ENCODE measurements around the gene ZNF658. TPM values are rescaled to one million over a fixed set of nuclear protein-coding genes. Genes with fewer than 3 reads are reported as not detected.
"Not testable (repeated sequence)": the region's sequence is repeated elsewhere in the genome, so short reads cannot be mapped to it uniquely, and the experiment has no call there.

ZNF658 gene
- total and polyA plus RNA-seq, 10 donors = 1.3 to 7.4 (median 5.3) TPM

DNA sequence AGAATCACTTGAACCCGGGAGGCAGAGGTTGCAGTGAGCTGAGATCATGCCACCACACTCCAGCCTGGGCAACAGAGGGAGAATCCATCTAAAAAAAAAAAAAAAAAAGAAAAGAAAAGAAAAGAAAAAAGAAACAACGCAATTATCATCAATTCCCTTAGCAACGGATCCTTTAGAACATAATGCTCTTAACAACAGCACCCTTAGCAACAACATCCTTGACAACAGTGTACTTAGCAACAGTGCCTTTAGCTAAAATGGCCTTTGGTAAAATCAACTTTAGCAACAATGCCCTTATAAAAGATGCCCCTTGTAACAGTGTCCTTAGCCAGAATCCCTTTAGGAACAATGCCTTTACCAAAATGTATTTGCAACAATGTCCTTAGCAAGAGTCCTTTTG, 37.1 kb downstream of the ZNF658 start:
- H3K27ac ChIP-seq; H3K9me3 ChIP-seq; H3K36me3 ChIP-seq; intact Hi-C loops (cut with DNase I; ENCODE audit: low total_unique reads); H3K27me3 ChIP-seq (replicated peaks in 1 of 7); H3K4me1 ChIP-seq; H3K4me3 ChIP-seq; DNase-seq: not testable (repeated sequence)
- 81 to 95% (median 83%) methylated on average over 2 to 3 of the region's 3 CpGs; no CpG with 5 or more reads in 2 of the 5 donors for WGBS, 5 donors

DNA sequence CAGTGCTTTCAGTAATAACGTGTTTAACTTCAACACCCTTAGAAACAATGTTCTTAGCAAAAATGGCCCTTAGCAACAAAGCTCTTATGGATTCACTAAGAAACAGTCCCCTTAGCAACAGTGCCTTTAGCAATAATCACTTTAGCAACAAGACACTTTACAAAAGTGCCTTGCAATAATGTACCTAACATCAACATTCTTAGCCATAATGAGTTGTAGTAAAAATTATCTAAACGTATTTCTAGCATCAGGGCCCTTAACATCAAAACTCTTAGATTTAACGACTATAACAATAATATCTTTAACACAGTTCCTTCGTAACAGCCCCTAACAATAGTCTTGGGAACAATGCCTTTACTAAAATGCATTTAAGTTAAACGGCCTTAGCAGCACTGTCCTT, 37.8 kb downstream of the ZNF658 start:
- 78 to 88% (median 81%) methylated on average over 4 to 5 of the region's 5 CpGs for WGBS, 5 donors

DNA sequence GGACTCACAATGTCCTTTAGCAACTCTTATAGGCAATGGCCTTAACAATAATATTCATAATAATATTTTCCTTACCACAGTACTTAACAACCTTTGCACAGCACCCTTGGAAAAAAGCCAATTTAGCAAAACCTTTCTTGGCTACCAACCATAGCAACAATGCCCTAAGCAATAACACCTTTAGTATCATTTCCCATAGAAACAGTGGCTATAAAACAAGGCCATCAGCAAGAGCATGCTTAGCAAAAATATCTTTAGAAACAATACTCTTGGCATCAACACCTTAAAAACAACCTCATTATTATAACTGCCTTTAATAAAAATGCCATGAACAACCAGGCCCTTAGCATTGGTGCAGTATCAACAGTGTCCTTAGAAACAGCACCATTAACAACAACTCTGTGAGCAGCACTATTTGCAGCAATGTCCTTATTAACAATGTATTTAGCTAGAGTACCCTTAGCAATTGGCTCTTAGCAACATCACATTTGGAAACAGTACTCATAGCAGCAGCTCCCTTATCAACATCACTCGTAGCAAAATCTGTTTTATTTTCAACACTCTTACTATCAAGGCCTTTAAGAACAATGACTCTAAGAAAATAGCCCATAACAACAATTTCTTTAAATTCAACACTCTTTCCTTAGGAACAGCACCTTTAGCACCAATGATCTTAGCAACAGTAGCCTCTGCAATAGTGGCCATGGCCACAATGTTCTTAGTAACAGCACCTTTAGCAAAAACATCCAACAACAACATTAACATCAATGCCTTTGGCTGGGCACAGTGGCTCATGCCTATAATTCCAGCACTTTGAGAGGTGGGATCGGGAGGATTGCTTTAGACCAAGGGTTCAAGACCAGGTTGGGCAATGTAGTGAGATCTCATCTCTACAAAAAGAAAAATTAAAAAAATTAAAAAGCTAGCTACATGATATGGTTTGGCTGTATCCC, 39.6 kb downstream of the ZNF658 start:
- H3K27ac ChIP-seq; H3K9me3 ChIP-seq; H3K36me3 ChIP-seq; H3K4me1 ChIP-seq; intact Hi-C loops (cut with DNase I; ENCODE audit: low total_unique reads); DNase-seq; H3K4me3 ChIP-seq; H3K27me3 ChIP-seq (replicated peaks in 1 of 7): not testable (repeated sequence)
- WGBS, 5 donors = 17 to 75% (median 63%) methylated on average over 1 of the region's 2 CpGs

More for the DNA sequence above, 37.8 kb downstream of the ZNF658 start:
- H3K9me3 ChIP-seq; H3K4me1 ChIP-seq; H3K36me3 ChIP-seq; H3K27me3 ChIP-seq (replicated peaks in 1 of 7); DNase-seq; intact Hi-C loops (cut with DNase I; ENCODE audit: low total_unique reads); H3K27ac ChIP-seq; H3K4me3 ChIP-seq: not testable (repeated sequence)

DNA sequence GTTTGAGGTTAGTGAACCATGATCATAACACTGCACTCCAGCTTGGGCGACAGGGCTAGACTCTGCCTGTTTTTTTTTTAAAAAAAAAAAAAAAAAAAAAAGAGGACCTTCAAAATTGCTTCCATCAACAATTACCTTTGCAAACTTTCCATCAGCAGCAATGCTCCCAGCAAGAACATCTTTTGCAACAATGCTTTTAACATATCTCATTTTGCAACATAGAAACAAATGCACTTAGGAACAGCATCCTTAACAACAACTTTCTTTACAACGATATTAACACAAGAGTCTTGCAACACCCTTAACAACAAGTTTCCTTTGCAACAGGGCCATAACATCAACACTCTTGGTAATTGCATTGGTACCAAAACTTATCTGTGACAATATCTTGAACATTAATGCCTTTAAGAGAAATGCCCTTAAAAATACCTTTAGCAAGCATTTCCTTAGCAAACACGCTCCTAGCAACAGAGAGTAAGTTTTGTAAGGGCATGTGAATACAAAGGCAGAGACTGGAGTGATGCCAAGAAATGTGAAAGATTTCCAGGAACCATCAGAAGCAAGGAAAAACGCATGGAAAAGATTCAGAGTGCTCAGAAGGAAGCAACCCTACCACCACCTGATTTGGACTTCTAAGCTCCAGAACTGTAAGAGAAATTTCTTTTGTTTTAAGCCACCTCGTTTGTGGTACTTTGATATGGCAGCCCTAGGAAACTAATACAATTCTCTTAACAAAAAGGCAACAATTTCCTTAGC, 42.1 kb downstream of the ZNF658 start:
- H3K4me3 ChIP-seq; H3K27me3 ChIP-seq (replicated peaks in 1 of 7); H3K27ac ChIP-seq; intact Hi-C loops (cut with DNase I; ENCODE audit: low total_unique reads); DNase-seq; H3K36me3 ChIP-seq; H3K4me1 ChIP-seq; H3K9me3 ChIP-seq: not testable (repeated sequence)
- 48 to 65% (median 57%) methylated on average over 4 to 5 of the region's 5 CpGs for WGBS, 5 donors

DNA sequence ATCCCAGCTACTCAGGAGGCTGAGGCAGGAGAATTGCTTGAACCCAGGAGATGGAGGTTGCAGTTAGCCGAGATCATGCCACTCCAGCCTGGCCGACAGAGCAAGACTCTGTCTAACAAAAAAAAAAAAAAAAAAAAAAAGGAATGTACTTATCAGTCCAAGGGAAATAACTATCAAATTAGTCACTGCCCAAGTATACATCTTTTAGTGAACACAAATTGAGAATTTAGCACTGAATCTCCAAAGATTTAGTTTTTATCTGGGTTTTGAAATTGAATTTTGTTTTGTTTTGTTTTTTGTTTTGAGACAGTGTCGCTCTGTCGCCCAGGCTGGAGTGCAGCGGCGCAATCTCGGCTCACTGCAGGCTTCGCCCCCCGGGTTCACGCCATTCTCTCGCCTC, 52.1 kb downstream of the ZNF658 start:
- H3K9me3 ChIP-seq; H3K36me3 ChIP-seq; H3K4me1 ChIP-seq; intact Hi-C loops (cut with DNase I; ENCODE audit: low total_unique reads); H3K27ac ChIP-seq; H3K27me3 ChIP-seq (replicated peaks in 1 of 7); H3K4me3 ChIP-seq; DNase-seq: not testable (repeated sequence)
- 92 to 98% (median 96%) methylated on average over 9 to 11 of the region's 11 CpGs for WGBS, 5 donors

Small RNA genes lying within 50 kb of the gene (small RNA-seq; reads per million reads assigned to genes)
- 0 reads per million in 4 donors for gene AL353770.2

Other genes starting within 250 kb of the ZNF658 start
- not detected for gene SPATA31A3, start 91.8 kb downstream of the ZNF658 start, total RNA-seq
- not detected for gene SPATA31A3, start 91.8 kb downstream of the ZNF658 start, polyA plus RNA-seq

Measured in spleen (tissue), 11 donors.